HG02884 (cell line): ENCODE measurements around the gene TRNP1.

ENCODE experiments used
- ATAC-seq: cut with Tn5 transposase; IDR thresholded peaks from one replicate; pipeline ENCODE4 v1.9.1; 2021; ENCODE audit warnings: mild to moderate bottlenecking, moderate library complexity; ENCODE audit not compliant: unreplicated experiment

The TRNP1 gene

DNA sequence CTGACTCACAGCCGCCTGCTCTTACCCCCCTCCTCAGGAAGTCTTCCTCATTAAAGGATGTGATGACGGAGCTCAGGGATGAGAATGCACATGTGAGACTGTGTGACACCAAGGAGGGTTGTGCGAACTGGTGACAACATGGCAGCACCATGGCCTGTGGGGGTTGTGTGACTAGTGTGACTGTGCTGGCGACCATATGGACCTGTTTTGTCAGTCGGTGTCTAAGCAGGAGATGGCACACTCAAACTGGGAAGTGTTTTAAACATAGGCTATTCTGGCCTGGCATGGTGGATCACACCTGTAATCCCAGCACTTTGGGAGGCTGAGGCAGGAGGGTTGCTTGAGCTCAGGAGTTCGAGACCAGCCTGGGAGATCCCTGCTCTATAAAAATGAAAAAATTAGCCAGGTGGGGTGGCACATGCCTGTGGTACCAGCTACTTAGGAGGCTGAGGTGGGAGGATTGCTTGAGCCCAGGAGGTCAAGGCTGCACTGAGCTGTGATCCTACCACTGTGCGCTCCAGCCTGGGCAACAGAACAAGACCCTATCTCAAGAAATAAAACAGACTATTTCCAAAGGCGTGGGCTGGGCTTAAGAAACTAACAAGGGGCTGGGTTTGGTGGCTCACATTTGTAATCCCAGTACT lies 7.4 kb downstream of the TRNP1 start:
- ATAC-seq: no peak

- no peak for ATAC-seq
Observed at GRCh38 chr1:27001570-27002360, 8.3 kb downstream of the TRNP1 start.

GRCh38 chr1:27003745-27004470 lies 10.4 kb downstream of the TRNP1 start:
- no peak for ATAC-seq

- ATAC-seq: no peak
Observed at GRCh38 chr1:27004471-27005165, 11.1 kb downstream of the TRNP1 start.

DNA sequence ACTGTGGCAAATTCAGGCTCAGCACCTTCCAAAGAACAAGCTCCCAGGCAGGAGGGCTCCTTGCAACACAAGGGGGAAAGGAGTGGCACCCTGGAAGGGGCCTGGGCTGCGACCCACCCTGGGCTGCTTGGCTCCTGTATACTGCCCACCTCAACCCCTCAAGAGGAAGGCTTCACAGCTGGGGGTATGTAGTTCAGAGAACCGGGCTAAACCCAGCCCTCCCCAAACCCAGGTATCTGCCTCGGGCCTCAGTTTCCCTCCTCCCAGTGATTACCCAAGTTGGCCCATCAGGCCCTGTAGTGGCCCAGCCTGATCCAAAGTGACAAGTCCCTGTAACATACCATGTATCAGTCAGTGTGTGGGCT lies 11.7 kb downstream of the TRNP1 start:
- ATAC-seq: no peak

- no peak for ATAC-seq
Observed at GRCh38 chr1:27005648-27006496, 12.4 kb downstream of the TRNP1 start.

DNA sequence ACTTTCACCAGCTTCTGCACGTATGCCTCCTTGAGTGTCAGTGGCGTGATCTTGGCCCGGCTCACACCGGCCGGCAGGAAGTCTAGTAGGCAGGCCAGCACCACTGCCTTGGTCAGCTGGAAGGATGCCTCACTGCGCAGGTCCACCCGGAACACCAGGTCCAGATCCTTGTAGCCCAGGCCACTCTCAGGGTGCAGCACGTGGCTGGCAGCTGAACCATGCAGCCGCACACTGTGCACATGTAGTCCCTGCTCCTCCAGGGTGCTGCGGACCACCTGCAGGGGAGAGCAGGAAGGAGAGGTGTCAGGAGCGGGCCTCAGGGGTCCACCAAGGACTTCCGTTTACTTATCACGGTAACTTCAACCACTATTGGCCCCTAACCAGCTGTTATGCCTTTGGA lies 13.2 kb downstream of the TRNP1 start:
- no peak for ATAC-seq

GRCh38 chr1:27007909-27008582 lies 14.6 kb downstream of the TRNP1 start:
- ATAC-seq: no peak

DNA sequence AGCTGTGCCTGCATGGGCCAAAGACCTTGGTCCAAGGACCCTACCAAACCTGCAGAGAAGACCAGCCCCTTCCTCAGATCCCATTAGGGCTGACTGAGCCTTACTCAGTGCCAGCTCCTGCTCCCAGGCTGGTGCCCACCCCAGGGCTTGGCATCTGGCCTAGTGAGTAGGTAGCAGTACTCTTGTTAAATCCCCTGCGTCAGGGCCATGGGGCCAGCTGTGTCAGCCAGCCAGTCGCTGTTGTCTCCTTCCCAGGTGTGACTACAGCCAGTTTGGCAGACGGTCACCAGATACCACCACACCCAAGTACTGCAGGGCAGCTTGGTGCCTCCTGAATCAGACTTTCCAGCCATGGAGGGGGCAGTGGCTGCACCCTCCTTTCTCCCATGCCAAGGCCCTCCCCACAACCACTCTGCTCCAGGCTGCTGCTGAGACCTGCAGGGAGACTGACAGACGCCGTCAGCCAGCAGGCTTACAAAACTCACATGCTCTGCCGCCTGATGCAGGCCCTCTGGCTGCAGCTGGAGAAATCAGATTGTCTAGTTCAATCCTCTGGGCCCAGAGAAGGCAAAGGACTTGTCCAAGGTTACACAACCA lies 16.2 kb downstream of the TRNP1 start:
- no peak for ATAC-seq

GRCh38 chr1:27010226-27010994 lies 16.9 kb downstream of the TRNP1 start:
- ATAC-seq: no peak

DNA sequence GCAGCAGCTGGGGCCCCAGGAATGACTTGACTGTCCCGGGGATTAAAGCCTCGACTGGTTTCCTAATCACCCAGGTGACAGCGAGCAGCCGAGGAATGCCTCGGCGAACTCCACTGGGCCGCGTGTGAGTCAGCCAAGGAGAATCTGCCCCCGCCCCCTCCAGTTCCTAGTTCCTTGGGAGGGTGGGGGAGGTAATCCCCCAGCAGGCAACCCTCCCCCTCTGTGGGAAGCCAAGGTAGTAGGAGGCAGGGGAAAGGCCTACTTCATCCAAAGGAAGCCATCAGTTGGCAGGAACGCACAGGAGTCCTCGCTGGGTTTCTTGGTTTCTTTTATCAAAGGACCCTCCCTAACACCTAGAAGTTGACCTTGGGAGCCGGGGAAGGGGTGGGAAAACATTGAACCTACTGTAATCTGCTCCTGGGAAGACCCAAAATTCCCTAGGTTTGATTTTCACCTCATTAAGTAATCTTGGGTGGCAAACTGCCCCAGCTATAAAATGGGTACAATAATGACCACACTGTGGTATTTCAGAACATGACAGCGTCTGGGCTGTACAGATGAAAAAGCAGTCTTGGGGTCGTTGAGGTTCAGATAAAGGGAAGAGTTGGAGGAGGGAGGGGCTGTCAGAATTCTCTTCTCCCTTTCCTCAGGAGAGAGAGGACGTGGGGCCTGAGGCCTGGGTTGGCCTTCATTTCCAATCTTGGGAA lies 17.7 kb downstream of the TRNP1 start:
- ATAC-seq: no peak

GRCh38 chr1:27011976-27012563 lies 18.6 kb downstream of the TRNP1 start:
- ATAC-seq: no peak

DNA sequence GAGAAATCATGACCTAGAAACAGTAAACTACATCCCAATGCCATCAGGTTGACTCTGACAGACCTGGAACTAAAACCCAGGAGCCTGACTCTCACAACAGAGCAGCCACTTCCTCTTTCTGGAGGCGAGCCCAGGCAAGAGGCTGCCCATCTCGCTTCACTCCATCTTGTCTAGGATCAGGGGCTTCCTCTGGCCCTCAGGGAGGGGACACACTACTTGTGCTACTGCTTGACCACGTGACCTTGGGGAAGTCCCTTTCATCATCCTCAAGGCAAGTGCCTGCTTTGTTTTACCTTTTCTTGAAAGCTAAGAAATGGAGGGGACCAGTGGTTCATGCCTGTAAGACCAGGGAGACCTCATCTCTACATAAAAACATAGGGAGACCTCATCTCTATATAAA lies 21.8 kb downstream of the TRNP1 start:
- no peak for ATAC-seq

GRCh38 chr1:27016376-27016775 lies 22.9 kb downstream of the TRNP1 start:
- no peak for ATAC-seq

GRCh38 chr1:27017207-27017606 lies 23.7 kb downstream of the TRNP1 start:
- no peak for ATAC-seq

DNA sequence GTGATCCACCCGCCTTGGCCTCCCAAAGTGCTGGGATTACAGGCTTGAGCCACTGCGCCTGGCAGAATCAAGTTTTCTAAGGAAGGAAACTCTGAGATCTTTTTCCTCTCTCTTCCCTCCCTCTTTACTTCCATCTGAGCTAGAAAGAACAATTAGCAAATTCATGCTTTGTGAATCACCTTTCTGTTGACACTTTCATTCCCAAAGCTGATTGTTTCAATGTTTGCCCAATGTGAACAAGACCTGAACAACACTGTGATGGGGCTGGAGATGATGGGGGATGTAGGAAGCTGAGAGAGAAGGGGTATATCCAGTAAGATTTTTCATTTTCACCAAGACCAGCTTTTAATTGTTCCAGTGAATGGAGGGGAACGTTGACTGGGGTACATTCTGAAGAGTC lies 24.8 kb downstream of the TRNP1 start:
- ATAC-seq: no peak

GRCh38 chr1:27021354-27022031 lies 28.0 kb downstream of the TRNP1 start:
- ATAC-seq: no peak
